H1 (cell line): Measurements from ENCODE around the gene TGFBR2.

Experiments used
- CTCF ChIP-seq, 3 experiments: IDR thresholded peaks; 1 replicate in 2 of 3; 2 replicates in 1 of 3; pipeline versions ENCODE4 v1.5.1 to v1.6.1; 2011; ENCODE audit warnings: low read length in 3 of 3, mild to moderate bottlenecking in 3 of 3, inconsistent platforms in 2 of 3, low read depth in 1 of 3, moderate library complexity in 1 of 3; ENCODE audit not compliant: insufficient read depth in 1 of 3; ENCODE audit errors: control extremely low read depth in 1 of 3
- SP1 ChIP-seq: IDR thresholded peaks from 2 replicates; pipeline ENCODE4 v1.6.1; 2011; ENCODE audit warnings: low read depth, low read length
- TF ChIP-seq, protein P1 (sequence below): IDR thresholded peaks from 2 replicates; pipeline ENCODE4 v1.6.1; 2012; ENCODE audit warnings: low read length, inconsistent platforms

DNA sequence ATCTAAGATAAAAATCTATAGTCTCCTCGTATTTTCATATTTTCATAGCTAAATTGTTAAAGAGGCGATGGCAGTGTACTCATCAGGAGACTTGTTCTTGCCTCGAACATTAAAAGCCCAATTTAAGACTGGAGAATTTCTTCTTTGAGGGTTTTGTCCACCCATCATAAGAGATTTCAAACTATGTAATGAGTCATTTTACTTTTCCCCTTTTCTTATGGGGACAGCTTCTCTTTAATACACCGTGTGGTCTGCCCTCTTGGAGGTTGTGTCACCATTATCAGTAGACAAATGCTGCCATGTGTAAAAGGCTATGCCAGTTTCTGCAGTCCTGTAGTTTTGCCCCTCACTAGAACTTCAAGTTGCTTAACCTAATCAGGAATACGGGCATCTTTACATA lies 16.9 kb downstream of the TGFBR2 start:
- TF ChIP-seq SP1 (no peak), CTCF (IDR thresholded peaks at IDR 0.05; ENCODE audit: control extremely low read depth in 1 of 3, insufficient read depth in 1 of 3, low read depth in 1 of 3, low read length in 3 of 3) (no peak)
- TF ChIP-seq, protein P1, sequence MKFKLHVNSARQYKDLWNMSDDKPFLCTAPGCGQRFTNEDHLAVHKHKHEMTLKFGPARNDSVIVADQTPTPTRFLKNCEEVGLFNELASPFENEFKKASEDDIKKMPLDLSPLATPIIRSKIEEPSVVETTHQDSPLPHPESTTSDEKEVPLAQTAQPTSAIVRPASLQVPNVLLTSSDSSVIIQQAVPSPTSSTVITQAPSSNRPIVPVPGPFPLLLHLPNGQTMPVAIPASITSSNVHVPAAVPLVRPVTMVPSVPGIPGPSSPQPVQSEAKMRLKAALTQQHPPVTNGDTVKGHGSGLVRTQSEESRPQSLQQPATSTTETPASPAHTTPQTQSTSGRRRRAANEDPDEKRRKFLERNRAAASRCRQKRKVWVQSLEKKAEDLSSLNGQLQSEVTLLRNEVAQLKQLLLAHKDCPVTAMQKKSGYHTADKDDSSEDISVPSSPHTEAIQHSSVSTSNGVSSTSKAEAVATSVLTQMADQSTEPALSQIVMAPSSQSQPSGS: no peak
